Esophagus squamous epithelium (tissue), 4 donors: Measurements from ENCODE around the gene CHPF2.

Experiments used
- CTCF ChIP-seq, 6 experiments: fragments of 450-650 bp in 4 of 6; fragments of 200-600 bp in 2 of 6; sonication (generic) in 2 of 6; IDR thresholded peaks; one replicate each; pipeline ENCODE4 v1.5.1; 2016 to 2019; ENCODE audit warnings: antibody characterized with exemption in 6 of 6, mild to moderate bottlenecking in 4 of 6, moderate library complexity in 4 of 6
- POLR2A ChIP-seq, 4 donors: fragments of 450-650 bp; IDR thresholded peaks; one replicate each; pipeline ENCODE4 v1.6.1; 2017; ENCODE audit warnings: antibody characterized with exemption in 4 of 4, mild to moderate bottlenecking in 4 of 4, moderate library complexity in 3 of 4

GRCh38 chr7:151269511-151269910, 37.2 kb downstream of the CHPF2 start:
- TF ChIP-seq CTCF (IDR thresholded peaks at IDR 0.05) (no peak), POLR2A (IDR thresholded peaks at IDR 0.05) (no peak)
